SH-SY5Y (cell line): ENCODE results near the gene NEIL1.

Source experiments
- GATA2 ChIP-seq: IDR thresholded peaks from 2 replicates; pipeline ENCODE4 v1.6.1; 2011; ENCODE audit warnings: mild to moderate bottlenecking, low read depth, low read length
- GATA3 ChIP-seq: IDR thresholded peaks from 2 replicates; pipeline ENCODE4 v1.6.1; 2011; ENCODE audit warnings: low read depth, mild to moderate bottlenecking, low read length, moderate library complexity

DNA sequence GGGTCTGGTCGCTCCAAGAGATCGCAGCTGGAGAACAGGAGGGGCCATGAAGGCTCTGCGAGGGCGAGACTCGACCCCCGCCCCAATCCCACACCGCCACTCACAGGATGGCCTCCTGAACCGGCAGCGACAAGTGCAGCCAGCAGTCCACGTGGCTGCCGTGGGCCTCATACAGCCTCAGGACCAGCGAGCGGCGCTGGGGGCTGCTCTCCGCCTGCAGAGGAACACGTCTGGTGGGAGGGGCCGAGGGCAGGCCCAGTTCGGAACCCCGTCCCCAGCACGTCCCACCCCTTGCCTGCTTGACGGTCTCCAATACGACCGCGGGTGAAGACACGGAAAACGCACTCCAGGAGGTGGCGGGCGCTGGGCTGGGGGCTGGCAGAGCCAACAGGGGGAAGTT is 9.2 kb downstream of the NEIL1 start:
- no peak for TF ChIP-seq GATA2
- no peak for TF ChIP-seq GATA3
